GM19372 (cell line): Measurements from ENCODE around the gene FCRL6.

Experiments
- ATAC-seq: cut with Tn5 transposase; IDR thresholded peaks from one replicate; pipeline ENCODE4 v1.9.1; 2021; ENCODE audit warnings: mild to moderate bottlenecking, low read depth, moderate library complexity; ENCODE audit not compliant: unreplicated experiment

The FCRL6 gene

GRCh38 chr1:159831412-159832141 is 29.4 kb downstream of the FCRL6 start:
- ATAC-seq: no peak

- no peak for ATAC-seq
Measured at GRCh38 chr1:159832309-159832708, 30.1 kb downstream of the FCRL6 start.

GRCh38 chr1:159835356-159835755 is 33.2 kb downstream of the FCRL6 start:
- ATAC-seq: no peak

- ATAC-seq: no peak
Measured at GRCh38 chr1:159835862-159836525, 33.8 kb downstream of the FCRL6 start.

- no peak for ATAC-seq
Measured at GRCh38 chr1:159838715-159839114, 36.6 kb downstream of the FCRL6 start.

- ATAC-seq: peak; percentile 75
Measured at GRCh38 chr1:159839116-159839849, 37.1 kb downstream of the FCRL6 start.

GRCh38 chr1:159841749-159842148 is 39.6 kb downstream of the FCRL6 start:
- ATAC-seq: no peak

- ATAC-seq: no peak
Measured at GRCh38 chr1:159843459-159843858, 41.3 kb downstream of the FCRL6 start.

GRCh38 chr1:159845751-159846629 is 43.8 kb downstream of the FCRL6 start:
- ATAC-seq: no peak

- ATAC-seq: no peak
Measured at GRCh38 chr1:159847231-159847630, 45.1 kb downstream of the FCRL6 start.

GRCh38 chr1:159848326-159848725 is 46.2 kb downstream of the FCRL6 start:
- no peak for ATAC-seq

- ATAC-seq: no peak
Measured at GRCh38 chr1:159849626-159850366, 47.6 kb downstream of the FCRL6 start.

- no peak for ATAC-seq
Measured at GRCh38 chr1:159851407-159851806, 49.2 kb downstream of the FCRL6 start.

- ATAC-seq: no peak
Measured at GRCh38 chr1:159853417-159854115, 51.4 kb downstream of the FCRL6 start.

GRCh38 chr1:159854116-159854692 is 52.0 kb downstream of the FCRL6 start:
- ATAC-seq: no peak

- ATAC-seq: peak; percentile 94
Measured at GRCh38 chr1:159854693-159855192, 52.6 kb downstream of the FCRL6 start.

- no peak for ATAC-seq
Measured at GRCh38 chr1:159855709-159856108, 53.5 kb downstream of the FCRL6 start.

GRCh38 chr1:159856576-159856975 is 54.4 kb downstream of the FCRL6 start:
- ATAC-seq: no peak

- ATAC-seq: no peak
Measured at GRCh38 chr1:159857889-159858288, 55.7 kb downstream of the FCRL6 start.
